GM18517 (cell line): Measurements from ENCODE around the gene JOSD2.
"Not testable (repeated sequence)": the region's sequence is repeated elsewhere in the genome, so short reads cannot be mapped to it uniquely, and the experiment has no call there.

Source experiments
- ATAC-seq: cut with Tn5 transposase; IDR thresholded peaks from one replicate; pipeline ENCODE4 v1.9.1; 2021; ENCODE audit warnings: mild to moderate bottlenecking, moderate library complexity; ENCODE audit not compliant: unreplicated experiment

The JOSD2 gene

GRCh38 chr19:50547385-50548190 is 36.6 kb upstream of the JOSD2 start:
- ATAC-seq, result no peak

GRCh38 chr19:50546527-50547221 is 35.7 kb upstream of the JOSD2 start:
- no peak for ATAC-seq

- no peak for ATAC-seq
Observed at GRCh38 chr19:50542943-50543342, 32.0 kb upstream of the JOSD2 start.

- no peak for ATAC-seq
Observed at GRCh38 chr19:50537769-50538230, 26.8 kb upstream of the JOSD2 start.

GRCh38 chr19:50537306-50537685 is 26.3 kb upstream of the JOSD2 start:
- no peak for ATAC-seq

- ATAC-seq, result no peak
Observed at GRCh38 chr19:50536662-50537305, 25.8 kb upstream of the JOSD2 start.

- no peak for ATAC-seq
Observed at GRCh38 chr19:50535672-50536187, 24.7 kb upstream of the JOSD2 start.

- no peak for ATAC-seq
Observed at GRCh38 chr19:50534478-50534877, 23.5 kb upstream of the JOSD2 start.

- no peak for ATAC-seq
Observed at GRCh38 chr19:50532952-50533351, 22.0 kb upstream of the JOSD2 start.

GRCh38 chr19:50531171-50531612 is 20.2 kb upstream of the JOSD2 start:
- ATAC-seq, result no peak

GRCh38 chr19:50528052-50528451 is 17.1 kb upstream of the JOSD2 start:
- not testable (repeated sequence) for ATAC-seq

GRCh38 chr19:50522881-50523280 is 11.9 kb upstream of the JOSD2 start:
- no peak for ATAC-seq

- no peak for ATAC-seq
Observed at GRCh38 chr19:50520822-50521465, 10.0 kb upstream of the JOSD2 start.

- ATAC-seq, result no peak
Observed at GRCh38 chr19:50519006-50519575, 8.1 kb upstream of the JOSD2 start.

GRCh38 chr19:50518091-50519005 is 7.4 kb upstream of the JOSD2 start:
- no peak for ATAC-seq

- no peak for ATAC-seq
Observed at GRCh38 chr19:50517704-50518075, 6.7 kb upstream of the JOSD2 start.

- no peak for ATAC-seq
Observed at GRCh38 chr19:50516964-50517703, 6.1 kb upstream of the JOSD2 start.

- ATAC-seq, result no peak
Observed at GRCh38 chr19:50516456-50516855, 5.5 kb upstream of the JOSD2 start.

- no peak for ATAC-seq
Observed at GRCh38 chr19:50515168-50515561, 4.2 kb upstream of the JOSD2 start.
